Activated naive CD8-positive, alpha-beta T cell treated with anti-CD3 and anti-CD28 coated beads, Interleukin-2, amount 50 U/mL, for 16 hours (primary cell): Measurements from ENCODE around the gene DENND2D.

ENCODE experiments used
- DNase-seq: peaks from one replicate; pipeline ENCODE4 v3.0.0-alpha.2; 2020; ENCODE audit warnings: low read depth, low spot score

DENND2D gene

GRCh38 chr1:111199881-111200801 is at the start of gene DENND2D:
Gene DENND2D, minus strand, starts transcription at chr1:111200646. Its CDS starts 187 bp downstream, at chr1:111200459.
- DNase-seq, result peak; percentile 14

- no peak for DNase-seq
These were observed 49.5 kb upstream of the DENND2D start for GRCh38 chr1:111249960-111250359.

- DNase-seq, result no peak
These were observed 46.8 kb upstream of the DENND2D start for GRCh38 chr1:111247125-111247838.

- no peak for DNase-seq
These were observed 42.5 kb upstream of the DENND2D start for GRCh38 chr1:111242805-111243523.

- no peak for DNase-seq
These were observed 41.4 kb upstream of the DENND2D start for GRCh38 chr1:111241797-111242196.

- no peak for DNase-seq
These were observed 37.8 kb upstream of the DENND2D start for GRCh38 chr1:111238056-111238795.

- DNase-seq, result no peak
These were observed 36.4 kb upstream of the DENND2D start for GRCh38 chr1:111236806-111237205.

- no peak for DNase-seq
These were observed 35.9 kb upstream of the DENND2D start for GRCh38 chr1:111236379-111236778.

- no peak for DNase-seq
These were observed 34.4 kb upstream of the DENND2D start for GRCh38 chr1:111234866-111235265.

GRCh38 chr1:111234258-111234657 is 33.8 kb upstream of the DENND2D start:
- no peak for DNase-seq

- no peak for DNase-seq
These were observed 31.7 kb upstream of the DENND2D start for GRCh38 chr1:111232134-111232533.

GRCh38 chr1:111228748-111229126 is 28.3 kb upstream of the DENND2D start:
- DNase-seq, result no peak

- no peak for DNase-seq
These were observed 27.7 kb upstream of the DENND2D start for GRCh38 chr1:111227851-111228747.

- no peak for DNase-seq
These were observed 27.0 kb upstream of the DENND2D start, which contains the start of gene CHI3L2 for GRCh38 chr1:111227434-111227833. Gene CHI3L2, plus strand, starts transcription at chr1:111227713. Its CDS starts 17 bp downstream, at chr1:111227730.

- DNase-seq, result no peak
These were observed 25.4 kb upstream of the DENND2D start for GRCh38 chr1:111225717-111226400.

- DNase-seq, result no peak
These were observed 24.6 kb upstream of the DENND2D start for GRCh38 chr1:111225091-111225490.

GRCh38 chr1:111223126-111223685 is 22.8 kb upstream of the DENND2D start:
- DNase-seq, result no peak

GRCh38 chr1:111222308-111223125 is 22.1 kb upstream of the DENND2D start:
- peak; percentile 31 for DNase-seq
